Left lung (tissue), 14 donors: Measurements from ENCODE around the gene ACP1. TPM values are rescaled to one million over a fixed set of nuclear protein-coding genes. Genes with fewer than 3 reads are reported as not detected.

ENCODE experiments used
- ATAC-seq: fragments of 200-7000 bp; cut with Tn5 transposase; one replicate; pipeline ENCODE4 v1.9.1; 2020; ENCODE audit warnings: moderate library complexity
- DNase-seq, 4 donors: peaks; one replicate each; pipeline ENCODE4 v3.0.0-alpha.2; 2013 to 2020
- H3K27ac ChIP-seq, 2 donors: fragments of 200-600 bp; sonication (generic) in 1 of 2; one replicate each; pipeline versions ENCODE4 v1.5.0 to v1.8.0; 2020 to 2021
- H3K27me3 ChIP-seq, 2 donors: fragments of 200-600 bp; sonication (generic) in 1 of 2; one replicate each; pipeline versions ENCODE4 v1.5.0 to v1.8.0; 2020 to 2021
- H3K36me3 ChIP-seq, 2 donors: fragments of 200-600 bp; sonication (generic) in 1 of 2; one replicate each; pipeline versions ENCODE4 v1.5.0 to v1.8.0; 2020 to 2021
- H3K4me1 ChIP-seq, 2 donors: fragments of 200-600 bp; one replicate each; pipeline ENCODE4 v1.8.0; 2021
- H3K4me3 ChIP-seq, 2 donors: fragments of 200-600 bp; sonication (generic) in 1 of 2; one replicate each; pipeline versions ENCODE4 v1.5.0 to v1.8.0; 2020 to 2021; ENCODE audit warnings: mild to moderate bottlenecking in 1 of 2
- H3K9me3 ChIP-seq, 2 donors: fragments of 200-600 bp; sonication (generic) in 1 of 2; one replicate each; pipeline versions ENCODE4 v1.5.0 to v1.8.0; 2020 to 2021
- intact Hi-C, 2 donors: fragments of 100-400 bp; cut with DNase I; formaldehyde crosslinking; loops; one replicate each; pipeline versions ENCODE4 v1.11.2 to v1.14.2; 2022
- long read RNA-seq, 12 donors: library from polyadenylated mRNA in 2 of 12; unstranded in 2 of 12; transcript quantifications; one replicate each; pipeline ENCODE4 v2.0.0 and lab custom pipeline, GENCODE V29; 2019 to 2026
- polyA plus RNA-seq, 6 donors: library from polyadenylated mRNA; unstranded; fragments of 120-200 nt; gene quantifications; one replicate each; pipeline ENCODE4 v1.2.1, GENCODE V29; 2013; ENCODE audit not compliant: insufficient read length in 6 of 6
- total RNA-seq, 2 donors: library from RNA; stranded (reverse); fragmentation: NEBNext Ultra II Directional; extraction: Animal tissue kit (Norgen Biotek cat#: 25700); gene quantifications; one replicate each; pipeline ENCODE4 v1.2.1, GENCODE V29; 2021
- TF ChIP-seq, protein P1 (sequence below), 2 donors: fragments of 200-600 bp; sonication (generic) in 1 of 2; IDR thresholded peaks; one replicate each; pipeline versions ENCODE4 v1.5.0 to v1.8.0; 2021; ENCODE audit warnings: antibody characterized with exemption in 2 of 2
- donor health status: DM: no; HTN: yes; CAD: no.
- donor health status: DM: no; HTN: no; CAD: no.

ACP1 gene
- 10 to 100 TPM; 76.5 to 80.6 TPM for total RNA-seq
- polyA plus RNA-seq: 100 to 1,000 TPM; 136 to 162 (median 148) TPM
- long read RNA-seq, donor 1, transcript ACP1-202 (6 exons, 1,552 nt): minor isoform, 36 of 170 reads
- long read RNA-seq, donor 1, transcript ACP1-201 (6 exons, 1,549 nt): major isoform, 64 of 170 reads
- long read RNA-seq, donor 1, transcript ACP1-210 (3 exons, 1,015 nt): minor isoform, 6 of 170 reads
- long read RNA-seq, donor 1, transcript ACP1-209 (7 exons, 577 nt): minor isoform, 15 of 170 reads
- long read RNA-seq, donor 1, partial matches to known transcripts: 35 of 170 reads
- long read RNA-seq, donor 1, other reads (novel, unspliced or antisense): 0 of 170 reads
- long read RNA-seq, donor 2, transcript ACP1-205 (3 exons, 703 nt): minor isoform, 9 of 102 reads
- long read RNA-seq, donor 2, transcript ACP1-202 (6 exons, 1,552 nt): minor isoform, 28 of 102 reads
- long read RNA-seq, donor 2, transcript ACP1-209 (7 exons, 577 nt): minor isoform, 8 of 102 reads
- long read RNA-seq, donor 2, transcript ACP1-201 (6 exons, 1,549 nt): major isoform, 46 of 102 reads
- long read RNA-seq, donor 2, partial matches to known transcripts: 5 of 102 reads
- long read RNA-seq, donor 2, other reads (novel, unspliced or antisense): 0 of 102 reads
- long read RNA-seq, donor 3, transcript ACP1-202 (6 exons, 1,552 nt): minor isoform, 31 of 102 reads
- long read RNA-seq, donor 3, transcript ACP1-201 (6 exons, 1,549 nt): major isoform, 52 of 102 reads
- long read RNA-seq, donor 3, transcript ACP1-209 (7 exons, 577 nt): minor isoform, 13 of 102 reads
- long read RNA-seq, donor 3, partial matches to known transcripts: 0 of 102 reads
- long read RNA-seq, donor 3, other reads (novel, unspliced or antisense): 0 of 102 reads
- long read RNA-seq, donor 4, transcript ACP1-201 (6 exons, 1,549 nt): major isoform, 41 of 86 reads
- long read RNA-seq, donor 4, transcript ACP1-209 (7 exons, 577 nt): minor isoform, 13 of 86 reads
- long read RNA-seq, donor 4, transcript ACP1-202 (6 exons, 1,552 nt): minor isoform, 26 of 86 reads
- long read RNA-seq, donor 4, partial matches to known transcripts: 3 of 86 reads
- long read RNA-seq, donor 4, other reads (novel, unspliced or antisense): 3 of 86 reads
- long read RNA-seq, donor 5, transcript ACP1-201 (6 exons, 1,549 nt): major isoform, 49 of 95 reads
- long read RNA-seq, donor 5, transcript ACP1-202 (6 exons, 1,552 nt): minor isoform, 29 of 95 reads
- long read RNA-seq, donor 5, transcript ACP1-209 (7 exons, 577 nt): minor isoform, 10 of 95 reads
- long read RNA-seq, donor 5, partial matches to known transcripts: 0 of 95 reads
- long read RNA-seq, donor 5, other reads (novel, unspliced or antisense): 0 of 95 reads
- long read RNA-seq, donor 6, transcript ACP1-202 (6 exons, 1,552 nt): minor isoform, 28 of 103 reads
- long read RNA-seq, donor 6, transcript ACP1-201 (6 exons, 1,549 nt): major isoform, 49 of 103 reads
- long read RNA-seq, donor 6, transcript ACP1-209 (7 exons, 577 nt): minor isoform, 17 of 103 reads
- long read RNA-seq, donor 6, partial matches to known transcripts: 0 of 103 reads
- long read RNA-seq, donor 6, other reads (novel, unspliced or antisense): 0 of 103 reads
- long read RNA-seq, donor 7, transcript ACP1-205 (3 exons, 703 nt): minor isoform, 5 of 56 reads
- long read RNA-seq, donor 7, transcript ACP1-202 (6 exons, 1,552 nt): minor isoform, 20 of 56 reads
- long read RNA-seq, donor 7, transcript ACP1-201 (6 exons, 1,549 nt): major isoform, 21 of 56 reads
- long read RNA-seq, donor 7, transcript ACP1-209 (7 exons, 577 nt): minor isoform, 7 of 56 reads
- long read RNA-seq, donor 7, partial matches to known transcripts: 0 of 56 reads
- long read RNA-seq, donor 7, other reads (novel, unspliced or antisense): 0 of 56 reads
- long read RNA-seq, donor 8, transcript ACP1-202 (6 exons, 1,552 nt): minor isoform, 12 of 70 reads
- long read RNA-seq, donor 8, transcript ACP1-201 (6 exons, 1,549 nt): major isoform, 36 of 70 reads
- long read RNA-seq, donor 8, transcript ACP1-209 (7 exons, 577 nt): minor isoform, 12 of 70 reads
- long read RNA-seq, donor 8, partial matches to known transcripts: 0 of 70 reads
- long read RNA-seq, donor 8, other reads (novel, unspliced or antisense): 0 of 70 reads
- long read RNA-seq, donor 9: 0 reads
- long read RNA-seq, donor 10, transcript ACP1-209 (7 exons, 577 nt): minor isoform, 12 of 69 reads
- long read RNA-seq, donor 10, transcript ACP1-202 (6 exons, 1,552 nt): minor isoform, 13 of 69 reads
- long read RNA-seq, donor 10, transcript ACP1-201 (6 exons, 1,549 nt): major isoform, 40 of 69 reads
- long read RNA-seq, donor 10, partial matches to known transcripts: 0 of 69 reads
- long read RNA-seq, donor 10, other reads (novel, unspliced or antisense): 3 of 69 reads
- long read RNA-seq, donor 11, transcript ACP1-201 (6 exons, 1,549 nt): major isoform, 47 of 75 reads
- long read RNA-seq, donor 11, transcript ACP1-202 (6 exons, 1,552 nt): minor isoform, 18 of 75 reads
- long read RNA-seq, donor 11, partial matches to known transcripts: 0 of 75 reads
- long read RNA-seq, donor 11, other reads (novel, unspliced or antisense): 0 of 75 reads
- long read RNA-seq, donor 12, transcript ACP1-202 (6 exons, 1,552 nt): minor isoform, 18 of 70 reads
- long read RNA-seq, donor 12, transcript ACP1-209 (7 exons, 577 nt): minor isoform, 12 of 70 reads
- long read RNA-seq, donor 12, transcript ACP1-201 (6 exons, 1,549 nt): major isoform, 32 of 70 reads
- long read RNA-seq, donor 12, partial matches to known transcripts: 0 of 70 reads
- long read RNA-seq, donor 12, other reads (novel, unspliced or antisense): 0 of 70 reads

DNA sequence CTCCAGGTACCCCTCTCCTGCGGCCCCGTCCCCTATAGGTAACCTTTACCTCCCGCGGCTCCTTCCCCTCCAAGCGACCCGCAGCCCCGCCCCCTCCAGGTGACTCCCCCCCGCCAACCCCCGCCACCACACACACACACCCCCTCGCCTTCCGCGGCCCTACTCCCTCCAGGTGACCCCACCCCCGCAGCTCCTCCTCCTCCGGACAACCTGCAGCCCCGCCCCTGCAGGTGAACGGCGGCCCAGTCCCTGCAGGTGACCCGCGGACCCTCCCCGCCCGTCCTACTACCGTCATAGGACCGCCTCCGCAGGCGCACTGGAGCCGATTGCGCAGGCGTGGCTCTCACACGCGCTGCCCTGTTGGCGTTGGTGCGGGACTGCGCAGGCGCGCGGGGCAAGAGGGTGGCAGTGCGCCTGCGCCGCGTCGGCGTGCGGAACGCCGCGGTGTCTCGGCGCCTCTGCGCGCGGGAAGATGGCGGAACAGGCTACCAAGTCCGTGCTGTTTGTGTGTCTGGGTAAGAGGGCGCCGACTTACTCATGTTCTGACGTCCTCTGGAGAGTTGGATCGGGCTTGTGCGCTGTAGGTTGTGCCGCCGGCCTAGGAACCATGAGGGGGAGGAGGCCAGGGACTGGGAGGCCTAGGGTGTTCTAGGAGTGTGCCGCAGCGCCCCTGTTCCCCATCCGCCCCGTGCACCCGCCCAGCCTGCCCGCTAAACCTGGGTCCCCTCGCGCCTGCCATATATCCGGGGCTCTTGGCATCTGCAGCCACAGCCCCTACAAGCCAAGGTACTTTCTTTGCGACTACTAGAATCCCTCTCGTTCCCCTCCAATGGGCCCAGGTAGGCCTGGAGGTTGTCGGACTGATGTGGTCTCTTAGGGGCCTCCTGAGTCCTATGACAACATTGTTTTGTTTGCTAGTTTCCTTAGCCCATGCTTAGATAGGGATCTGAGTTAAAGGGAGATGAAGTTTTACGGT lies at the start of gene ACP1:
ACP1 (plus strand) TSS at position 455 of the 976 bp plus-strand sequence; CDS start at position 473, 18 bp downstream.
- intact Hi-C loops: no loop called here
- H3K4me1 ChIP-seq: peaks cover 11 to 80% of the 10 kb centered on the region in 2 donors
- H3K4me3 ChIP-seq: peak within 1 kb of the TSS; percentile 65 to 84
- H3K27ac ChIP-seq: peak within 1 kb of the TSS; percentile 81 to 85
- no peaks in the 10 kb centered on the region for H3K36me3 ChIP-seq
- ATAC-seq: peak; percentile 94
- peak; percentile 94 to 99 (median 98) for DNase-seq
- H3K9me3 ChIP-seq: no peaks in the 10 kb centered on the region
- TF ChIP-seq, protein P1, sequence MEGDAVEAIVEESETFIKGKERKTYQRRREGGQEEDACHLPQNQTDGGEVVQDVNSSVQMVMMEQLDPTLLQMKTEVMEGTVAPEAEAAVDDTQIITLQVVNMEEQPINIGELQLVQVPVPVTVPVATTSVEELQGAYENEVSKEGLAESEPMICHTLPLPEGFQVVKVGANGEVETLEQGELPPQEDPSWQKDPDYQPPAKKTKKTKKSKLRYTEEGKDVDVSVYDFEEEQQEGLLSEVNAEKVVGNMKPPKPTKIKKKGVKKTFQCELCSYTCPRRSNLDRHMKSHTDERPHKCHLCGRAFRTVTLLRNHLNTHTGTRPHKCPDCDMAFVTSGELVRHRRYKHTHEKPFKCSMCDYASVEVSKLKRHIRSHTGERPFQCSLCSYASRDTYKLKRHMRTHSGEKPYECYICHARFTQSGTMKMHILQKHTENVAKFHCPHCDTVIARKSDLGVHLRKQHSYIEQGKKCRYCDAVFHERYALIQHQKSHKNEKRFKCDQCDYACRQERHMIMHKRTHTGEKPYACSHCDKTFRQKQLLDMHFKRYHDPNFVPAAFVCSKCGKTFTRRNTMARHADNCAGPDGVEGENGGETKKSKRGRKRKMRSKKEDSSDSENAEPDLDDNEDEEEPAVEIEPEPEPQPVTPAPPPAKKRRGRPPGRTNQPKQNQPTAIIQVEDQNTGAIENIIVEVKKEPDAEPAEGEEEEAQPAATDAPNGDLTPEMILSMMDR (IDR thresholded peaks at IDR 0.05): no peak
- no peaks in the 10 kb centered on the region for H3K27me3 ChIP-seq

DNA sequence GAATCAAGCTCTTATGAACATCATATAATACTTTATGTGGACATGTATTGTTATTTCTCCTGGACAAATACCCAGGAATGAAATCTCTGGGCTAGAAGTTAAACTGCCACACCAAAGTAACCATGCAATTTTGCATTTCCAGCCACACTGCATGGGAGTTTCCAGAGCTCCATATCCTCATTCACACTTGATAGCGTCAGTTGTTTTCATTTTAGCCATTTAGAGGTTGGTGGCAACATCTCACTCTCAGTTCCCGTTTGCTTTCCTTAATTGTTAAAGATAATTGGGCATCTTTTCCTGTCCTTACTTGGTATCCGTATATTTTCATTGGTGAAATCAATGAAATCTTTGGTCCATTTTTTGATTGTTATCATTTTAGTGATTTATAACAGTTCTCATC lies 48.7 kb upstream of the ACP1 start:
- Histone ChIP-seq H3K4me3 (no peak overlapping the region), H3K27me3 (peaks cover 0 to under 1% of the 10 kb centered on the region in 2 donors), H3K9me3 (peaks cover 0 to 4% of the 10 kb centered on the region in 2 donors), H3K36me3 (peaks cover 0 to 20% of the 10 kb centered on the region in 2 donors), H3K4me1 (no peaks in the 10 kb centered on the region), H3K27ac (no peak overlapping the region)
- ATAC-seq: no peak
- intact Hi-C loops: no loop called here
- TF ChIP-seq, protein P1 (IDR thresholded peaks at IDR 0.05): no peak
- DNase-seq: no peak

DNA sequence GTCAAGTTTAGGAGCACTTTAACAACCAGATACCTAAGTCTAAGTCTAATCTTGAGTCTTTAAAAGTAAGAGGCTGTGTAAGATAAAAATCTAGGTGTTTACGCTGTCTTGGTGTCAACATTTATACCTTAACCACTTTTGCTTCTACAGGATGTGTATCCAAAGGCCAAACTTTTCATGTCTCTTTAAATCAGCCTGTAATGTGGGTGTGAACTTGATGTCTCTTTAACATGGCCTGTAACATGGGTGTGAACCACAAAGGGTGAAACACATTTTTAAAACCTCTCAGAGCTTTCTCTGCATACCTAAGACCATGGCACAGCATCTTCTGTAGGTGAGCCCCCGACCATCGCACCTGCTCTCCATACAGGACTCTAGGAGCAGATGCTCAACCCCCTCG lies 41.3 kb upstream of the ACP1 start:
- H3K4me3 ChIP-seq: no peak overlapping the region
- TF ChIP-seq, protein P1 (IDR thresholded peaks at IDR 0.05): no peak

More for the DNA sequence above, 41.3 kb upstream of the ACP1 start:
- no peaks in the 10 kb centered on the region for H3K4me1 ChIP-seq
- ATAC-seq (no peak), DNase-seq (no peak)
- no peaks in the 10 kb centered on the region for H3K27me3 ChIP-seq
- no peak overlapping the region for H3K27ac ChIP-seq
- intact Hi-C loops: no loop called here
- peaks cover 0 to 51% of the 10 kb centered on the region in 2 donors for H3K36me3 ChIP-seq
- no peaks in the 10 kb centered on the region for H3K9me3 ChIP-seq
